Tibial nerve (tissue), 4 donors: ENCODE data around the gene GID4. TPM values are rescaled to one million over a fixed set of nuclear protein-coding genes. Genes with fewer than 3 reads are reported as not detected.

Experiments
- DNase-seq, 2 donors: peaks; one replicate each; pipeline ENCODE4 v3.0.0-alpha.2; 2019; ENCODE audit warnings: low spot score in 2 of 2
- H3K27ac ChIP-seq, 4 donors: fragments of 200-600 bp; sonication (generic) in 3 of 4; one replicate each; pipeline ENCODE4 v1.5.1; 2017 to 2019; ENCODE audit warnings: mild to moderate bottlenecking in 1 of 4
- H3K27me3 ChIP-seq, 2 donors: fragments of 200-600 bp; sonication (generic) in 1 of 2; one replicate each; pipeline versions ENCODE4 v1.5.1 to v1.6.0; 2017 to 2019
- H3K36me3 ChIP-seq, 3 donors: fragments of 200-600 bp; sonication (generic); one replicate each; pipeline ENCODE4 v1.5.1; 2018 to 2019
- H3K4me1 ChIP-seq, 4 donors: fragments of 200-600 bp; sonication (generic) in 3 of 4; one replicate each; pipeline ENCODE4 v1.5.1; 2017 to 2019
- H3K4me3 ChIP-seq, 4 donors: fragments of 200-600 bp; sonication (generic) in 3 of 4; one replicate each; pipeline ENCODE4 v1.5.1; 2017 to 2019; ENCODE audit warnings: mild to moderate bottlenecking in 1 of 4, moderate library complexity in 1 of 4
- H3K9me3 ChIP-seq, 4 donors: fragments of 200-600 bp; sonication (generic) in 3 of 4; one replicate each; pipeline ENCODE4 v1.5.1; 2017 to 2019
- CTCF ChIP-seq, 5 experiments: fragments of 200-600 bp in 3 of 5; fragments of 450-650 bp in 2 of 5; sonication (generic) in 3 of 5; IDR thresholded peaks; one replicate each; pipeline ENCODE4 v1.5.1; 2016 to 2019; ENCODE audit warnings: antibody characterized with exemption in 5 of 5, mild to moderate bottlenecking in 3 of 5, moderate library complexity in 2 of 5
- EP300 ChIP-seq, 2 donors: sonication (generic); formaldehyde crosslinking; IDR thresholded peaks; one replicate each; pipeline ENCODE4 v1.6.1; 2017; ENCODE audit warnings: antibody characterized with exemption in 2 of 2, mild to moderate bottlenecking in 1 of 2
- POLR2A ChIP-seq, 2 donors: fragments of 450-650 bp; IDR thresholded peaks; one replicate each; pipeline ENCODE4 v1.6.1; 2017; ENCODE audit warnings: antibody characterized with exemption in 2 of 2, mild to moderate bottlenecking in 2 of 2, moderate library complexity in 2 of 2
- WGBS, 2 donors: methylation state at CpG; one replicate each; pipeline ENCODE4 v1.1.5; 2018; 5-methylcytosine and 5-hydroxymethylcytosine counted together
- total RNA-seq, 4 donors: library from RNA; depleted of rRNA; stranded (reverse); fragments of >200 nt; gene quantifications; one replicate each; pipeline ENCODE4 v1.1.0, GENCODE V29; 2016

GID4 gene
- total RNA-seq, 4 donors from 2014 or later: 13.2 to 19.4 (median 16.0) TPM

GRCh38 chr17:18020971-18021370, 18.2 kb upstream of the GID4 start:
- H3K9me3 ChIP-seq: no peaks in the 10 kb centered on the region
- DNase-seq: no peak
- H3K4me3 ChIP-seq: no peak overlapping the region
- peaks cover 0 to 34% (median 3%) of the 10 kb centered on the region in 4 donors for H3K4me1 ChIP-seq
- no peaks in the 10 kb centered on the region for H3K27me3 ChIP-seq
- H3K36me3 ChIP-seq: peaks cover 0 to 33% (median 0%) of the 10 kb centered on the region in 3 donors
- WGBS, 2 donors: 97% methylated on average over 6 of the region's 6 CpGs
- TF ChIP-seq EP300 (IDR thresholded peaks at IDR 0.05): no peak
- TF ChIP-seq POLR2A (IDR thresholded peaks at IDR 0.05): no peak
- TF ChIP-seq CTCF (IDR thresholded peaks at IDR 0.05): no peak
- H3K27ac ChIP-seq: no peak overlapping the region

GRCh38 chr17:18021372-18021771, 17.8 kb upstream of the GID4 start:
- Histone ChIP-seq H3K4me1 (peaks cover 0 to 38% (median 5%) of the 10 kb centered on the region in 4 donors), H3K27ac (no peak overlapping the region), H3K27me3 (no peaks in the 10 kb centered on the region), H3K9me3 (no peaks in the 10 kb centered on the region), H3K36me3 (peaks cover 0 to 30% (median 0%) of the 10 kb centered on the region in 3 donors), H3K4me3 (no peak overlapping the region)
- 90 to 98% methylated on average over 5 of the region's 5 CpGs for WGBS, 2 donors
- no peak for DNase-seq
- TF ChIP-seq EP300 (IDR thresholded peaks at IDR 0.05) (no peak), POLR2A (IDR thresholded peaks at IDR 0.05) (no peak), CTCF (IDR thresholded peaks at IDR 0.05) (no peak)

- H3K4me1 ChIP-seq: peaks cover 0 to 13% (median 6%) of the 10 kb centered on the region in 4 donors
- no peaks in the 10 kb centered on the region for H3K27me3 ChIP-seq
- no peaks in the 10 kb centered on the region for H3K9me3 ChIP-seq
- H3K36me3 ChIP-seq: peaks cover 0 to 41% (median 0%) of the 10 kb centered on the region in 3 donors
- DNase-seq: no peak
- WGBS, 2 donors: 44 to 61% methylated on average over 5 of the region's 5 CpGs
- no peak overlapping the region for H3K4me3 ChIP-seq
- peak overlapping the region in 1 of 4 donors; percentile 43 for H3K27ac ChIP-seq
- TF ChIP-seq POLR2A (IDR thresholded peaks at IDR 0.05) (no peak), EP300 (IDR thresholded peaks at IDR 0.05) (no peak), CTCF (IDR thresholded peaks at IDR 0.05) (no peak)
These were observed 13.8 kb upstream of the GID4 start for GRCh38 chr17:18025241-18025944.

GRCh38 chr17:18025945-18026776, 13.0 kb upstream of the GID4 start:
- peaks cover 0 to 34% (median 0%) of the 10 kb centered on the region in 3 donors for H3K36me3 ChIP-seq
- TF ChIP-seq EP300 (IDR thresholded peaks at IDR 0.05) (no peak), CTCF (IDR thresholded peaks at IDR 0.05) (no peak), POLR2A (IDR thresholded peaks at IDR 0.05) (no peak)
- no peaks in the 10 kb centered on the region for H3K27me3 ChIP-seq
- no peaks in the 10 kb centered on the region for H3K9me3 ChIP-seq
- WGBS, 2 donors: 58 to 64% methylated on average over 11 of the region's 11 CpGs
- H3K27ac ChIP-seq: peak overlapping the region in 1 of 4 donors; percentile 36
- H3K4me3 ChIP-seq: no peak overlapping the region
- DNase-seq: no peak
- H3K4me1 ChIP-seq: peaks cover 0 to 13% (median 6%) of the 10 kb centered on the region in 4 donors

- Histone ChIP-seq H3K27me3 (no peaks in the 10 kb centered on the region), H3K4me3 (no peak overlapping the region), H3K27ac (no peak overlapping the region), H3K36me3 (peaks cover 0 to 26% (median 0%) of the 10 kb centered on the region in 3 donors), H3K9me3 (no peaks in the 10 kb centered on the region), H3K4me1 (peaks cover 0 to 13% (median 6%) of the 10 kb centered on the region in 4 donors)
- DNase-seq: no peak
- 91 to 94% methylated on average over 6 of the region's 6 CpGs for WGBS, 2 donors
- TF ChIP-seq EP300 (IDR thresholded peaks at IDR 0.05): no peak
- no peak for TF ChIP-seq POLR2A (IDR thresholded peaks at IDR 0.05)
- no peak for TF ChIP-seq CTCF (IDR thresholded peaks at IDR 0.05)
These were observed 11.9 kb upstream of the GID4 start for GRCh38 chr17:18027280-18027679.
